Panc1 (cell line): ENCODE measurements around the gene DHX32. TPM values are rescaled to one million over a fixed set of nuclear protein-coding genes. Genes with fewer than 3 reads are reported as not detected.

Experiments
- ATAC-seq: fragments of 200-7000 bp; cut with Tn5 transposase; 2 replicates; pipeline ENCODE4 v1.9.1; 2020; ENCODE audit warnings: mild to moderate bottlenecking, moderate library complexity
- BruUV-seq: library from RNA; stranded (reverse); fragments of 400-500 nt; replicated peaks from 2 replicates; lab custom pipeline; 2021; lab: Mats Ljungman, UMichigan
- CTCF ChIA-PET: fragments of 300-600 bp; sonication (Branson Sonifier 250); formaldehyde crosslinking; loops from one replicate; lab custom pipeline; 2022; ENCODE audit warnings: antibody characterized with exemption; lab: Charles Lee
- POLR2A ChIA-PET: fragments of 300-600 bp; sonication (Branson Sonifier 250); formaldehyde crosslinking; loops from one replicate; lab custom pipeline; 2022; ENCODE audit warnings: antibody characterized with exemption; lab: Charles Lee
- DNase-seq: peaks from one replicate; pipeline ENCODE4 v3.0.0-alpha.2; 2010; ENCODE audit warnings: low read depth, low spot score
- H3K27ac ChIP-seq: 2 replicates; pipeline ENCODE4 v1.5.1; 2011; ENCODE audit warnings: mild to moderate bottlenecking, low read length, inconsistent platforms
- H3K27me3 ChIP-seq: fragments of 200-500 bp; sonication (Bioruptor generic); 2 replicates; pipeline ENCODE4 v1.6.0; 2014; ENCODE audit warnings: low read length, inconsistent platforms; ENCODE audit not compliant: control insufficient read depth, insufficient read depth
- H3K36me3 ChIP-seq: fragments of 200-500 bp; sonication (Bioruptor generic); 2 replicates; pipeline ENCODE4 v1.5.1; 2014; ENCODE audit warnings: inconsistent platforms, mild to moderate bottlenecking, low read length, moderate library complexity; ENCODE audit not compliant: control insufficient read depth, insufficient read depth
- H3K4me1 ChIP-seq: 2 replicates; pipeline ENCODE4 v1.5.1; 2011; ENCODE audit warnings: inconsistent platforms, mild to moderate bottlenecking, low read length, moderate library complexity; ENCODE audit not compliant: control insufficient read depth, insufficient read depth
- H3K4me3 ChIP-seq, 2 experiments: 2 replicates each; pipeline ENCODE4 v1.5.1; 2011 to 2012; ENCODE audit warnings: low read depth in 2 of 2, low read length in 2 of 2, mild to moderate bottlenecking in 2 of 2, inconsistent platforms in 1 of 2, moderate library complexity in 1 of 2
- H3K9me3 ChIP-seq: fragments of 200-500 bp; sonication (Bioruptor generic); 2 replicates; pipeline ENCODE4 v1.5.1; 2014; ENCODE audit warnings: low read depth, mild to moderate bottlenecking, inconsistent platforms, low read length, moderate library complexity; ENCODE audit not compliant: control insufficient read depth, insufficient read depth
- POLR2AphosphoS5 ChIP-seq: IDR thresholded peaks from 2 replicates; pipeline ENCODE4 v1.6.1; 2012; ENCODE audit warnings: mild to moderate bottlenecking, low read depth, low read length, moderate library complexity
- SIN3A ChIP-seq: IDR thresholded peaks from 2 replicates; pipeline ENCODE4 v1.6.1; 2012; ENCODE audit warnings: low read depth, mild to moderate bottlenecking, low read length, moderate library complexity, borderline replicate concordance; ENCODE audit not compliant: insufficient read depth
- TCF7L2 ChIP-seq: IDR thresholded peaks from 2 replicates; pipeline ENCODE4 v1.6.1; 2011; ENCODE audit warnings: mild to moderate bottlenecking, low read depth, low read length, inconsistent platforms
- in situ Hi-C: cut with HindIII; loops from 2 replicates; pipeline ENCODE4 v1.10.0; 2016; ENCODE audit warnings: low sequenced_read_pairs, low pct_unique_long_range_greater_than_20kb
- intact Hi-C: fragments of 100-400 bp; cut with micrococcal nuclease; formaldehyde crosslinking; loops from one replicate; pipeline ENCODE4 v1.10.0; 2022; ENCODE audit not compliant: unreplicated experiment
- total RNA-seq: library from RNA; stranded (reverse); gene quantifications from one replicate; pipeline ENCODE4 v1.2.1, GENCODE V29; 2021; ENCODE audit not compliant: unreplicated experiment
- TF ChIP-seq, protein P1 (sequence below): fragments of 450-650 bp; IDR thresholded peaks from 2 replicates; pipeline ENCODE4 v1.5.1; 2017; ENCODE audit warnings: mild to moderate bottlenecking
- TF ChIP-seq, protein P2 (sequence below), 2 experiments: IDR thresholded peaks; 2 replicates each; pipeline ENCODE4 v1.6.1; 2011 to 2012; ENCODE audit warnings: low read depth in 2 of 2, control low read depth in 1 of 2, low read length in 1 of 2, mild to moderate bottlenecking in 1 of 2, moderate library complexity in 1 of 2; ENCODE audit not compliant: insufficient read depth in 1 of 2

DHX32 gene
- total RNA-seq, 1 experiment from 2014 or later: 117 TPM

DNA sequence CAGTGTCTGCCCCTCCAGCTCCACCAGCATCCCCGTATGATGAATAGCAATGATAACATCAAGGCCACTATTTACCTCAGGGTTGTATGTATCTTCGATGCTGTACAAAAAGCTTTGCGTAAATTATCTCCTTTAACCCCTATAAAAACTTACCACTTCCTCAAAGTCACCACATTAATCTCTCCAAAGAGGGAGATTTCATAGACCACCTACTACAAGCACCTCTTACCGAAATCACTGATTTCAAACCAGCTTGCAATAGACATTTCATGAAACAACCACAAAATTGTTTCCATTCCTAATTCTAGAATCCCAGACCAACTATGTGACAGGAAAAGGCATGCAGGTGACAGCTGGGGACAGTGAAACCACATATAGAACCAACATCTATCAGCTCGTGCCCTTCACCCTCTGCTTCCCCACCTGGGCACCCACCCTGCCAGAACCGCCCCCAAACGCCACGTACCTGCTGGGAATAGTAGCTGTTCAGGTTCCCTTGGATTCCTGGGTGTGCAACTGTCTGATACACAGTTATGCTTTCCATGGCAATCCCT is 85.4 kb downstream of the DHX32 start:
- H3K4me3 ChIP-seq: no peak overlapping the region
- ATAC-seq: no peak
- ChIA-PET POLR2A (no interaction called here), CTCF (no interaction called here)
- DNase-seq: no peak
- no peaks in the 10 kb centered on the region for H3K4me1 ChIP-seq
- intact Hi-C loops (no loop called here), in situ Hi-C loops (no loop called here)
- H3K27me3 ChIP-seq: no peaks in the 10 kb centered on the region
- H3K9me3 ChIP-seq: no peaks in the 10 kb centered on the region
- no peak overlapping the region for H3K27ac ChIP-seq
- TF ChIP-seq SIN3A: no peak
- TF ChIP-seq, protein P1, sequence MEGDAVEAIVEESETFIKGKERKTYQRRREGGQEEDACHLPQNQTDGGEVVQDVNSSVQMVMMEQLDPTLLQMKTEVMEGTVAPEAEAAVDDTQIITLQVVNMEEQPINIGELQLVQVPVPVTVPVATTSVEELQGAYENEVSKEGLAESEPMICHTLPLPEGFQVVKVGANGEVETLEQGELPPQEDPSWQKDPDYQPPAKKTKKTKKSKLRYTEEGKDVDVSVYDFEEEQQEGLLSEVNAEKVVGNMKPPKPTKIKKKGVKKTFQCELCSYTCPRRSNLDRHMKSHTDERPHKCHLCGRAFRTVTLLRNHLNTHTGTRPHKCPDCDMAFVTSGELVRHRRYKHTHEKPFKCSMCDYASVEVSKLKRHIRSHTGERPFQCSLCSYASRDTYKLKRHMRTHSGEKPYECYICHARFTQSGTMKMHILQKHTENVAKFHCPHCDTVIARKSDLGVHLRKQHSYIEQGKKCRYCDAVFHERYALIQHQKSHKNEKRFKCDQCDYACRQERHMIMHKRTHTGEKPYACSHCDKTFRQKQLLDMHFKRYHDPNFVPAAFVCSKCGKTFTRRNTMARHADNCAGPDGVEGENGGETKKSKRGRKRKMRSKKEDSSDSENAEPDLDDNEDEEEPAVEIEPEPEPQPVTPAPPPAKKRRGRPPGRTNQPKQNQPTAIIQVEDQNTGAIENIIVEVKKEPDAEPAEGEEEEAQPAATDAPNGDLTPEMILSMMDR: no peak
- no peak for TF ChIP-seq POLR2AphosphoS5
- TF ChIP-seq, protein P2, sequence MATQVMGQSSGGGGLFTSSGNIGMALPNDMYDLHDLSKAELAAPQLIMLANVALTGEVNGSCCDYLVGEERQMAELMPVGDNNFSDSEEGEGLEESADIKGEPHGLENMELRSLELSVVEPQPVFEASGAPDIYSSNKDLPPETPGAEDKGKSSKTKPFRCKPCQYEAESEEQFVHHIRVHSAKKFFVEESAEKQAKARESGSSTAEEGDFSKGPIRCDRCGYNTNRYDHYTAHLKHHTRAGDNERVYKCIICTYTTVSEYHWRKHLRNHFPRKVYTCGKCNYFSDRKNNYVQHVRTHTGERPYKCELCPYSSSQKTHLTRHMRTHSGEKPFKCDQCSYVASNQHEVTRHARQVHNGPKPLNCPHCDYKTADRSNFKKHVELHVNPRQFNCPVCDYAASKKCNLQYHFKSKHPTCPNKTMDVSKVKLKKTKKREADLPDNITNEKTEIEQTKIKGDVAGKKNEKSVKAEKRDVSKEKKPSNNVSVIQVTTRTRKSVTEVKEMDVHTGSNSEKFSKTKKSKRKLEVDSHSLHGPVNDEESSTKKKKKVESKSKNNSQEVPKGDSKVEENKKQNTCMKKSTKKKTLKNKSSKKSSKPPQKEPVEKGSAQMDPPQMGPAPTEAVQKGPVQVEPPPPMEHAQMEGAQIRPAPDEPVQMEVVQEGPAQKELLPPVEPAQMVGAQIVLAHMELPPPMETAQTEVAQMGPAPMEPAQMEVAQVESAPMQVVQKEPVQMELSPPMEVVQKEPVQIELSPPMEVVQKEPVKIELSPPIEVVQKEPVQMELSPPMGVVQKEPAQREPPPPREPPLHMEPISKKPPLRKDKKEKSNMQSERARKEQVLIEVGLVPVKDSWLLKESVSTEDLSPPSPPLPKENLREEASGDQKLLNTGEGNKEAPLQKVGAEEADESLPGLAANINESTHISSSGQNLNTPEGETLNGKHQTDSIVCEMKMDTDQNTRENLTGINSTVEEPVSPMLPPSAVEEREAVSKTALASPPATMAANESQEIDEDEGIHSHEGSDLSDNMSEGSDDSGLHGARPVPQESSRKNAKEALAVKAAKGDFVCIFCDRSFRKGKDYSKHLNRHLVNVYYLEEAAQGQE (IDR thresholded peaks at IDR 0.05; ENCODE audit: insufficient read depth in 1 of 2, low read depth in 2 of 2, low read length in 1 of 2): no peak
- TF ChIP-seq TCF7L2: no peak
- no TSS peak for BruUV-seq
- peaks cover 5% of the 10 kb centered on the region for H3K36me3 ChIP-seq

DNA sequence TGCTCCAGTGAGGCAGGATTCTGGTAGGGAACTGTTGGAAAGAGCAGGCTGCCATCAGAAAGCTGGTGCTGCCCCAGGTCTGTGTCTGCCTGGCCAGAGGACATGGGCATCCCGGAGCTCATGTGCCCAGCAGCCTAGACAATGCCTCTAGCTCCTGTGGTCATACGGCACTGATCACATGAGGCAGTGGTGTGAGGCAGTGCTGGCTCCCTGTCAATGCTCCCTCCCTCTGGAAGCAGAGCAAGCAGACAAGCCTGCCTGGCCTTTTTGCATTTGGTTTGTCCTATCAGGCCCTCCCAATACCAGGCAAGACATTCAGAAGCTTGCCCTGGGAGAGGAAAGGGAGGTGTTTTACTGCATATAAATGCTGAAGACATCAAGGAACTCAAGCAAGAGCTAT is 86.0 kb downstream of the DHX32 start:
- in situ Hi-C loops: no loop called here
- intact Hi-C loops: no loop called here
- H3K4me3 ChIP-seq: no peak overlapping the region
- ChIA-PET POLR2A (no interaction called here), CTCF (no interaction called here)
- H3K27ac ChIP-seq: no peak overlapping the region
- H3K9me3 ChIP-seq: no peaks in the 10 kb centered on the region
- ATAC-seq (no peak), DNase-seq (no peak)
- no peaks in the 10 kb centered on the region for H3K27me3 ChIP-seq
- TF ChIP-seq, protein P1: no peak
- peaks cover 5% of the 10 kb centered on the region for H3K36me3 ChIP-seq
- no TSS peak for BruUV-seq
- H3K4me1 ChIP-seq: no peaks in the 10 kb centered on the region
